Activated CD4-positive, CD25-positive, alpha-beta regulatory T cell treated with anti-CD3 and anti-CD28 coated beads, Interleukin-2, amount 50 U/mL, for 16 hours (primary cell): ENCODE data around the gene RXFP4.
"Not testable (repeated sequence)": the region's sequence is repeated elsewhere in the genome, so short reads cannot be mapped to it uniquely, and the experiment has no call there.

Experiments used
- DNase-seq: peaks from one replicate; pipeline ENCODE4 v3.0.0-alpha.2; 2020; ENCODE audit warnings: low read depth, low spot score

Gene RXFP4, protein sequence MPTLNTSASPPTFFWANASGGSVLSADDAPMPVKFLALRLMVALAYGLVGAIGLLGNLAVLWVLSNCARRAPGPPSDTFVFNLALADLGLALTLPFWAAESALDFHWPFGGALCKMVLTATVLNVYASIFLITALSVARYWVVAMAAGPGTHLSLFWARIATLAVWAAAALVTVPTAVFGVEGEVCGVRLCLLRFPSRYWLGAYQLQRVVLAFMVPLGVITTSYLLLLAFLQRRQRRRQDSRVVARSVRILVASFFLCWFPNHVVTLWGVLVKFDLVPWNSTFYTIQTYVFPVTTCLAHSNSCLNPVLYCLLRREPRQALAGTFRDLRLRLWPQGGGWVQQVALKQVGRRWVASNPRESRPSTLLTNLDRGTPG

DNA sequence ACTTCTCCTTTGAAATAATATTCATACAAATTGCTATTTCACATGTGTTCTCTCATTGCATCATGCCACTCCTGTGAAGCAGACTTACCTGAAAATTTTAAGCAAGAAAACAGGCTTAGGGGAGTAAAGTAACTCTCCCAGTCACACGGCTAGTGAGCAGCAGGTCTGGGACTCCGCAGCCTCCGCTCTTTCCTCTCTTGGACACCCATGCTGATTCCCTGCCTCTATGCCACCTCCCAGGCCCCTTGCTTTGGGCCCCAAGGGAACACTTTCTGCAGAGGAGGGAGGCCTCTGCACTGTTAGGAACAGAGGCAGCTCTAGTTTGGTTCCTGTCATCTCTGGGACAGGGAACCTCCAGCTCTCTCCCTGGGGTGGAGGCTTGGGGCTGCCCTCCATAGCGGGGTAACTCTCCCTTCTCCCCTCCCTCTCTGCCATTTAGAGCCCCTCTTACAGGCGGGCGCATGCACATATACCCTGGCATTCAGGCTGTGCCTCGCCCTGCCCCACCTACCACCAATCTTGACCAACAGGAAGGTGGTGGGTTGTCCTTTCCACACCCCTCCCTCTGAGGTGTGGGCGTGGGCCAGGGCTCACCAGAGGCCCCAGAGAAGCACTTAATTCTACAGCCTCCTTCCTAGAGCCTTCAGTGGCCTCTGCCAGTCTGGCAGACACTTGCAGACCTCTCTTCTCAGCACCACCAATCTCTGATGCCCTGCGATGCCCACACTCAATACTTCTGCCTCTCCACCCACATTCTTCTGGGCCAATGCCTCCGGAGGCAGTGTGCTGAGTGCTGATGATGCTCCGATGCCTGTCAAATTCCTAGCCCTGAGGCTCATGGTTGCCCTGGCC, at the start of gene RXFP4:
Gene RXFP4 (plus strand): TSS at position 646 of the 852 bp plus-strand sequence. CDS start 72 bp downstream, at position 718.
- no peak for DNase-seq

DNA sequence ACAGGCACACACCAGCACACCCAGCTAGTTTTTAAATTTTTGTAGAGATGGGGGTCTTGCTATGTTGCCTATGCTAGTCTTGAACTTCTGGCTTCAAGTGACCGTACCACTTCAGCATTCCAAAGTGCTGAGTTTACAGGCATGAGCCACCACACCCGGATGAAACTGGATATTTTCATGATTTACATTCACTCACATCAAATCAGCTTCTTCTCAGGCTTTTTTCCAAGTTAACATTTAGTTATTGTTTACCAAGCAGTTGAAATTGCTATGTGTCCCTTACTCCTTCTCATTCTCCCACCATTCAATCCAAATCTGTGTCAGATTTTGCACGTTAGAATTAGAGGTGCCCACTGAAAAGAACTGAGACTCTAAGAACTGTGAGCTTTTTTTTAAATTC, 48.6 kb upstream of the RXFP4 start:
- no peak for DNase-seq

DNA sequence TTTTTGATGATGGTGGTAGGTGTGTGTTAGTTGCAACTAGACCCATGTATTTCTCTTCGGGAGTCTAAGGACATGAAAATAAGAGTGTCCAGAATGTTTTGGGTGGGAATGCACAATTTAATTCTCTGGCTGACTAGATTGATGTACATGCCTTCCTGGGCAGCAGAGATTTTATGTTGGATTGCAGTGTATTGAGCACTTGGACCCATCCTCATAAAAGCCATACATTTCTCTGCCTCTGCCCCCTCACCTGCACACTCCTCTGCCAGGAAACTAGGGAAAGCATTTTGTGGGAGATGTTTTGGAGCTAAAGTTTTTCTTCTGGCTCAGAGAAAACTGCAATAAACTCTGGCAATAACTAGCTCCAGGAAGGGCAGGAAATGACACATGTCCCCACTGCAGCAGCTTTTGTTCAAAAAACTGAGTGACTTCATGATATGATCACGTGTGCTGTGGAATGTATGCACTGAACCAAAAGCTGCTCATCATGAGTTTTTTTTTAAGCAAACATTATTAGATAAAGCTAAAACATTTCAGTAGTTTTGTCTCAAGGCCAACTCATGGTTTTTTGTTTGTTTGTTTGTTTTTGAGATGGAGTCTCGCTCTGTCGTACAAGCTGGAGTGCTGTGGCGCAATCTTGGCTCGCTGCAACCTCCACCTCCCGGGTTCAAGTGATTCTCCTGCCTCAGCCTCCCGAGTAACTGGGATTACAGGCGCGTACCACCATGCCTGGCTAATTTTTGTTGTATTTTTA, 47.9 kb upstream of the RXFP4 start:
- DNase-seq: no peak

DNA sequence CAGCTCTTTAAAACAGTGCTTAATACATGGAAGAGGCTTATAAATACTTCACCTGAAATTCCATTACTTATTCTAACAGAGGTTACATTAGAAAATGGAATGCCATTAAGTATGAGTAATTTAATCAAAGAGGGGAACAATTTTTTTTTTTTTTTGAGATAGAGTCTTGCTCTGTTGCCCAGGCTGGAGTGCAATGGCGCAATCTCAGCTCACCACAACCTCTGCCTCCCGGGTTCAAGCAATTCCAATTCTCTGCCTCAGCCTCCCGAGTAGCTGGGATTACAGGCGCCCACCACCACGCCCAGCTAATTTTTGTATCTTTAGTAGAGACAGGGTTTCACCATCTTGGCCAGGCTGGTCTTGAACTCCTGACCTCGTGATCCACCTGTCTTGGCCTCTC, 45.8 kb upstream of the RXFP4 start:
- DNase-seq: not testable (repeated sequence)

DNA sequence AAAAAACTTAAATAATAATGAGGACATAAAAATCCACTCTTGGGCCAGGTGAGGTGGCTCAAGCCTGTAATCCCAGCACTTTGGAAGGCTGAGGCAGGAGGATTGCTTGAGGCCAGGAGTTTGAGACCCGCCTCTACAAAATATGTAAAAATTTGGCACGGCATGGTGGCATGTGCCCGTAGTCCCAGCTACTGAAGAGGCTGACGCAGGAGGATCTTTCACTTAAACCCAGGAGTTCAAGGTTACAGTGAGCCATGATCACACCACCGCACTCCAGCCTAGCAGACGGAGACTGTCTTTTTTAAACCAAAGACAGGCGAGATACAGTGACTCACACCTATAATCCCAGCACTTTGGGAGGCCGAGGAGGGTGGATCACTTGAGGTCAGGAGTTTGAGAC, 45.0 kb upstream of the RXFP4 start:
- DNase-seq: not testable (repeated sequence)

DNA sequence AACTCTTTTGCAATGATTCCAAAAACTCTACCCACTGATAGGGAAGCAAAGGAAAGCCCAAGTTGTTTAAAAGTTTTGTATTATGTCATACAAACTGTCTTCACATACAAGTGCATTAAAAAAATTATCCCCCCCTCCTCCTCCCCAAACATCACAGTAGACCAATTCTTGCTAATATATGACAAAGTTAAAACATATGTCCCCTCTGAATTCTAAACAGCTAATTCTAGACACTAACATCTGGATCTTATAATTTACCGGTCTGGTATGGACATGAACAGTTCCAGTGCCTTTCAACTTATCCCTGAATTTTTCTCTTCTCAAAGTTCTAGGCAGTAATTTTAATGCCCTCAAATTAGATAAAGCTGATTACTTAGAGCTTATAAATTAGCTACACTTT, 43.7 kb upstream of the RXFP4 start:
- no peak for DNase-seq

DNA sequence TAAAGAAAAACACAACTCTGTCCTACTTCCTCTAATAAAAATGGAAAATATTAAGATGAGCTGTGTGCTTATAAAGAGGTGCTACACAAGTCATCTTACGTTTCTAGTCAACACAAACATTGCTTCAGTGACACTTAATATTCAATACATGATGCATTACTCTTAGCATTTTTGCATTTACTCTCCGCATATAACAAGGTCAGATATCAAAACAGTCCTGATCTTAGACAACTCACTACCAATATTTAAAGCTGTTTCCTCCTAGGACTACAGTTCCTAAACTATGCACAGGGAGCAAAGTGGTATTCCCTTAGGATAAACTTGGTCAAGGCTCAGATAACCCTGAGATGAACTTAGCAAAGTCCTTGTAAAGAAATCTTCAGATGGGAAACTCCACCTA, 42.5 kb upstream of the RXFP4 start:
- no peak for DNase-seq

DNA sequence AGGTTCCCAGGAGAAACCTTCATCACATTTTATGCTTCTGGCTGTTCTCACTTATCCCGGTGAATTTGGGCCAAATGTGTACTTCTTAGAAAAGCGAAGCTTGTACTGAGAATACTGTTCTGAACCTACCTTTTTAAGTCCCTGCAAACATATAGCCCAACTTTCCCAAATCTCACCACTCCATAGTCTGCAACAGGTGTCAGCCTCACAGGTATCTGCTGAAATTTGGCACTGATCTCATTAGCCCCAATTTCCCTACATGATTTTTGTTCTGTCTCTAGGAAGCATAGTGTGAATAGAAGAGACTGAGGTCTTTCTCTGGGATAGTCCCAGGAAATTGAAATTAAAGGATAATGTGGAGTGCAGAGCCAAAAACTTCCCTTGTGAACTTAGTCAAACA, 41.8 kb upstream of the RXFP4 start:
- DNase-seq: no peak

DNA sequence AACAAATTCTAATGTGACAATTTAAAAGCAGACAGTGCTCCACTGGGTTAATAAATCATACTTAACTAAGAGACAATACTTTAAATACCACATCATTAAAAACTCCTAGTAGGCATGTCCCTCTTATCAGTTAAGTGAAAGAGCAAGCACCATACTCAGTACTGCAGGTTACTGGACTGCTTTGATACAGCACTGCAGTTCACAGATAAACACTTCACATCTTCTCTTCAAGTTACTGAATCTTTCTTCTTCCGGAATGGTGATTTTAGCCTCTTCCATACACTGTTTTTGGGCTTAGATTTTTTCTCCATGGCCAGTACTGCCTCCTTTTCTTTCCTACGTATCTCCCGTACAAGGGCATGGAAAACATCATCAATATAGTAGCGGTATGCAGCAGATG, 41.3 kb upstream of the RXFP4 start:
- DNase-seq: no peak

DNA sequence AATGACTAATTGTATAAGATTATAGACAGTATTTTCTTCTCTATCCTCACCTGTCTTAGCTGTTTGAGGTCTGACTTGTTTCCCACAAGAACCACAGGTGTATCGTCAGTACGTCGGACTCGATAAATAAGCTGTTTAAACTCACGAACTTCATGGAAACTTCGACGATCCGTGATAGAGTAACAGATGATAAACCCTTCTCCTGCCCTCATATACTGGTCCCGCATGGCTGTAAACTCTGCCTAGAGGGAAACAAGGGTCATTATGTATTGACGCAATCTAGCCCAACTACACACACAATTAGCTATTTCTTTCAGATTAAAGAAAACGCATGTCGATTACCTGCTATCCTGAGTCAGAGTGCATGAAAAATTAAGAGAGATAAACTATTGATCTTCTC, 37.2 kb upstream of the RXFP4 start:
- DNase-seq: no peak

DNA sequence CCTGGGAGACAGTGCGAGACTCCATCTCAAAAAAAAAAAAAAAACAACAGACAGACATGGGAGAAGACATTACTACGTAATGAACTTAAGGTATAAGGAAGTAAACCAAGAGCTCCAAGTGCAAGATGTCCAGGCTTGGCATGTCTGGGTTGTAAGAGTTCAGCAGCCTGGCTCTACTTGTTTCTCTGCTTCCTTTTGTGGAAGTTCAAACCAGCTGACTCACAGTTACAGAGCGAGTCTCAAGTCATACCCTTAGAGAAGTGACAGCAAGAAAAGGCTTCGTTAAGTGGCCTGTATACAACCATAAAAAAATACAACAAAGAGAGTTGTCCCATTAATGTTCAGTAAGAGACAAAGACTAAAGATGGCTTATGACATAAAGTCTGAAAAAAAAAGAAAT, 31.5 kb upstream of the RXFP4 start:
- DNase-seq: no peak

DNA sequence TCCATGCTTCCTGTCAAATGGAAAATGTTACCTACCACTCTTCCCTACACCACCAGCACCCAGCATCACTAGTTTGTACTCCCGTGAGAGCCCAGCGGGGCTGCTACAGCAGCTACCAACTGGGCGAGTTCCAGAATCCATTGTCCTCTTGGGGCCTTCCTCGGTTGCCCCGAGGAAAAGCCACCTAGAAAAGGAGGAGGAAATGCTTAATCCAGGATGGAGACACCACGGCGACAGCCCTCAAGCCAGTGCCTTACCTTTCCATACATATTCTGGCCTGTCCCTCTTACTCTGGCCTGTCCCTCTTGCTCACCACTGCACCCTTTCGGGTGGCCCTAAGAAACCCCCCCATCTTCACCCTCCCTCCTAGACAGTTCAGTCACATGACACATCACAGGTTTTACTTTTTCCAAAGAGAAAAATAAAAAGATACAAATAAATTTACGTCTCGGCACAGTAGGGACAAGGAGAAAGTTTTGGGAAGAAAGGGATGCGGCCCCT, 30.8 kb upstream of the RXFP4 start:
- no peak for DNase-seq

DNA sequence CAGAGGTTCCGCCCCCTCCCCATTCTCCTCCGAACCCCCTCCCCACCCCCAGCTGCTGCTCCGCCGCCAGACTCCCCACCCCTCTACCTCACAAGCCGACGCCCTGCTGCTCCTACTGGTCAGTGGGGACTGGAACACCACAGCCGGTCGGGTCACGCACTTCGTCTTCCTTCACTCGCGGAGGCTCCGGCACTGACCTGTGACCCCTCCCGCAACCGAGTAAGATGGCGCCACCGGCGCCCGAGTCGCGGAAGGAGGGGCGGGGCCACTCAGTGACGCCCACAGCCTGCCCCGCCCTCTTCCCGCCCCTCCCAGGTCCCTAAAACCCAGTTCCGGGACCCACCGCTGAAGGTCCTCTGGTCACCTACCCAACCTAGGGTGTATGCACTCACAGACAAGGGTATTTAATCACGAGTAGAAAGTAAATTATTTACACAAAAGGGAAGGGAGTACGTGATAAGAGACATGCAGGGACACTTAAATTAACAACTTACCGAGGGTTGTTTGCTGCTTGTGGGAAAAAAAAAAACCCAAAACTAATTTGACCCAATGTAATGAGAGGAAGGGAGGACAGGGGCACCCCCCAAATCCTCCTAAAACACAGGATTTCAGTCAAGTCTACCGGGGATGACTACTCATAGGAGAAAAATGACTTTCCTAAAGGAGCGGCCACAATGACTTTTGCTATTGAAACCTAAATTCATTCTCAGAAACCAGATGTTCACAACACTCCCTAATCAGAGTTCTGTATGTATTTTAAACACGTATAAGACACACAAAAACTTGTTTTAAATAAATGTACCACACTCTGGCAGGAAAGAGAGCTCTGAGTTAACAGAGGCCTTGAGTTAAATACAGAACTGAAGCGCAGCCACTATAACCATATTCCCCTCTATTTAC, 30.0 kb upstream of the RXFP4 start, which contains the start of gene RIT1:
Gene RIT1 (minus strand): TSS at position 194 of the 900 bp plus-strand sequence. CDS start 588 bp downstream, outside the sequence.
- peak; percentile 68 for DNase-seq

DNA sequence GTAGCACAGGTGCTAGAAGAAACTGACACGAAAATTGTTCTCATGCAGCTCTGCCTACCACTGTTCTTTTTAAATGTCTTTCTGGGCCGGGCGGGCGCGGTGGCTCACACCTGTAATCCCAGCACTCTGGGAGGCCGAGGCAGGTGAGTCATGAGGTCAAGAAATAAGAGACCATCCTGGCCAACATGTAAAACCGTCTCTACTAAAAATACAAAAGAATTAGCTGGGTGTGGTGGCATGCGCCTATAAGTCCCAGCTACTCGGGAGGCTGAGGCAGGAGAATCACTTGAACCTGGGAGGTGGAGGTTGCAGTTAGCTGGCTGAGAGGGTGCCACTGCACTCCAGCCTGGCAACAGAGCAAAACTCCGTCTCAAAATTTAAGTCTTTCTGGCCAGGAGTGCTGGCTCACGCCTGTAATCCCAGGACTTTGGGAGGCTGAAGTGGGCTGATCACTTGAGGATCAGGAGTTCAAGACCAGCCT, 29.3 kb upstream of the RXFP4 start:
- DNase-seq: no peak

DNA sequence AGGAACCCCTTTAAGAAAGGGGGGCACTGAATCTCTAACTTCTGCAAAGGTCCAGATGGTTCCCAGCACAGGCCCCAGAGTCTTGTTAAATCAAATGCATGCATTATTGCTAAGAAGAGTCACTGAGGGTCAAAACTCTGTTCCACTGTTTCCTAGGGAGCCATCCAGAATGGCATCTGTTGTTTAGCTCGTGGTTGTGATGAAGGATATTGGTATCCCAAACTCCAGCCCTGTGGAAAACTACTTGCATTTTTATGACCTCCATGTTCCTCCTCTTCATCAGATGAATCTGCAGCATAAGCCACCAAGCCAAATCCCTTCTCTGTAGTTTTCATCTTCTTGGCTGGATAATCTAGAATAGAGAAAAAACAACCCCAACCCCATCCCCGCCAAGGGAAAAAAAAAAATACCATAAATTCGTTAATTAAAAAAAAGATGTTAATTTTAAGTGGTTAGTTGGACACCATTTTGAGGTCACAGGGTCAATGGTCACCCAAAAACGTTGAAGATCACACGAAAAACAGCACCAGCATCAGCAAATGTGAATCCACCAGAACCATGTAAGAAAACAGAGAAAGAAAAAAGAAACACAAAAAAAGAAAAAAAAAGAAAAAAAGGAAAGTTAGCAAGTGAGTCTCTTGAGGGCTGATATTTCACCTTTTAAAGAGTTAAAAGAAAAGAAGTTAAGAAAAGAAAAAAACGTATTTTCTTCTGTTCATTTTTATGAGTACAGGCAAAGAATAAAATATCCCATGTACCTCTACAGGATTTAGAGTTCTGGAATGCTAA, 27.3 kb upstream of the RXFP4 start:
- no peak for DNase-seq

DNA sequence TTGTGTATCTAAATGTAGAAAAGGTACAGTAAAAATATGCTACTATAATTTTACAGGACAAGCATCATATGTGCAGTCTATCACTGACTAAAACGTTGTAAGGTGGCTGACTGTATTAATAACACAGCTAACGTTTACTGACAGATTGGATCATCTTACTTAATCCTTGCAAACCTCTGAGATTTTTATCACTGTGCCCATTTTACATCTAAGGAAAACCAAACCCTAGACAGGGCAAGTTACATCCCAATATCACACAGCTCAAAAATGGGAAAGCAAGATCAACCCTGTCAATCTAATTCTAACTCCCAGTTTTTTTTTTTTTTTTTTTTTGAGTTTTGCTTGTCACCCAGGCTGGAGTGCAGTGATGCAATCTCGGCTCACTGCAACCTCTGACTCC, 22.8 kb upstream of the RXFP4 start:
- DNase-seq: no peak

DNA sequence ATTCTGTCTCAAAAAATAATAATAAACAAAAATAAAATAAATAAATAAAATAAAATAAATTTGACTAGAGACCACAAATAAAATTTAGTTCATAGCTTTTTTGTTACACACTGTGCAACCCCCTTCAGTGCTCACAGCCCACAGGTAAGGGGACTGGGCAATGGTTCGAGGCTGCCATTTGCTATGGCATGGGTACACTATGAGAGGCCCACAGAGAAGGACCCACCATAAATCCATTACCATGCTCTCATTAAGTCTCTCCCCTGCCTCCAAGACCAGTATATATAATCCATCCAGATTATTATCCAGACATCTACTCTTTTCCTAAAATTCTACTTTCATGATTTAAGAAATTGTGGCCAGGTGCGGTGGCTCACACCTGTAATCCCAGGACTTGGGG, 21.6 kb upstream of the RXFP4 start:
- no peak for DNase-seq

DNA sequence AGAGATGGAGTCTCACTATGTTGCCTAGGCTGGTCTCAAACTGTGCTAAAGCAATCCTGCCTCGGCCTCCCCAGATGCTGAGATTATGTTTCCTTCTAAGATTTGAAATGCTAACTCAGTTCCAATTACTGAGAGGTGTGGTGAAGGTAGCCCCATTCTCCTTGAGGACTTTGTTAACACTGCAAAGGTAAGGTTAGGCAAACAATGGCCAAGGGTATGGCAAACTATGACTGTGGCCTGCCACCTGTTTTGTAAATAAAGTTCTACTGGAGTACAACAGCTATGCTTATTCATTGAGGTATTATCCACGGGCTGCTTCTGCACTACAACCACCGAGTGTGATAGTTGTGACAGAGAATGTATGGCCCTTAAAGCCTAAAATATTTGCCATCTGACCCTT, 20.7 kb upstream of the RXFP4 start:
- DNase-seq: no peak

DNA sequence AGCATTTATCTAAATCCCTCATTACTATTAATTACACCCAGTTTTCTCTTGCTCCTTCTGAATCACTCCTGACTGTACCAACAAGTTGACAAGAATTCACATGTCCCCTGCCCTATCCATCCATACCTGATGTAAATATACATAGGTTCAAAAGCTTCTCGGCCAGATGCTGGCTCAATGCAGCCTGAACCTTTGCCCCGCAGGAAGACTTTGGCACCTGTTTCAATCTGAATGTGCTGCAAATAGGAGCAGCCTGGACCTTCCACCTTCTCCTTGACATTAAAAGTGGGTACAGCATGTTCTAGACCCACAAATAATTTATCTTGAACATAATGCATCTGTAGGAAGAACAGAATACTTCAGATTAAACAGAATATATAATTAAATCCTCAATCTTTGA, 15.9 kb upstream of the RXFP4 start:
- no peak for DNase-seq

DNA sequence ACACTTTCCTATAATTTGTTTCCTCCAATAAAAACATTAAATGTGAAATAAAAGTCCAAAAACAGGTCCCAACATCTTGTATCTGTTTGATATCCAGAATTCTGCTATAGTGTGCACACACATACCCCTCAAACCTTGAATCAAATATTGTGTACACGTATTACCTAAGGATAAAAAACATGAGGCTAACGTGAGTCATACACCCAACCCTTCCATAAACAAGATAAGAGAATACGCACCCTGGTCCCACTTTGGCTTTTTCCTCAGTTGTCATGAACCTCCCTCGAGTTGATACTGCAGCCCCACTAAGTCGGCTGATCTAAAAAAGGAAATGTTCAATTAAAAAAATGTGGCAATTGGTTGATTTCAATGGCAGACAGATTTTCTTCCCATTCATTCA, 12.4 kb upstream of the RXFP4 start:
- no peak for DNase-seq
